Hematopoietic multipotent progenitor cell treated with erythropoietin and hydrocortisone succinate and interleukin-3 and kit ligand, for 4 days (in vitro differentiated cells): Measurements from ENCODE around the gene HAL.

Experiments
- DNase-seq: peaks from one replicate; pipeline ENCODE4 v3.0.0-alpha.2; 2015

HAL gene

GRCh38 chr12:95996034-95996658 is at the start of gene HAL:
HAL (minus strand) TSS chr12:95996344; CDS start chr12:95995910, 434 bp downstream.
- DNase-seq: peak; percentile 83

- DNase-seq: no peak
Observed at GRCh38 chr12:96045566-96045965, 49.4 kb upstream of the HAL start.

GRCh38 chr12:96044943-96045290 is 48.8 kb upstream of the HAL start:
- DNase-seq: no peak

- DNase-seq: no peak
Observed at GRCh38 chr12:96044017-96044942, 48.1 kb upstream of the HAL start.

- DNase-seq: peak; percentile 37
Observed at GRCh38 chr12:96041181-96041580, 45.0 kb upstream of the HAL start.

- DNase-seq: peak; percentile 73
Observed at GRCh38 chr12:96040305-96041133, 44.4 kb upstream of the HAL start.

GRCh38 chr12:96039516-96039915 is 43.4 kb upstream of the HAL start:
- DNase-seq: no peak

- DNase-seq: no peak
Observed at GRCh38 chr12:96036765-96037455, 40.8 kb upstream of the HAL start.

- peak; percentile 100 for DNase-seq
Observed at GRCh38 chr12:96035283-96036236, 39.4 kb upstream of the HAL start, which contains the start of gene LTA4H. LTA4H (minus strand) TSS chr12:96035587; CDS start chr12:96035519, 68 bp downstream.

GRCh38 chr12:96034621-96035282 is 38.6 kb upstream of the HAL start:
- peak; percentile 51 for DNase-seq

GRCh38 chr12:96033549-96034389 is 37.6 kb upstream of the HAL start:
- DNase-seq: peak; percentile 32

GRCh38 chr12:96029826-96030225 is 33.7 kb upstream of the HAL start:
- no peak for DNase-seq

GRCh38 chr12:96028538-96028937 is 32.4 kb upstream of the HAL start:
- no peak for DNase-seq

GRCh38 chr12:96026331-96026730 is 30.2 kb upstream of the HAL start:
- DNase-seq: no peak

GRCh38 chr12:96025518-96025917 is 29.4 kb upstream of the HAL start:
- DNase-seq: no peak

GRCh38 chr12:96020314-96021003 is 24.3 kb upstream of the HAL start:
- DNase-seq: no peak

GRCh38 chr12:96015672-96016071 is 19.5 kb upstream of the HAL start:
- DNase-seq: peak; percentile 51

- no peak for DNase-seq
Observed at GRCh38 chr12:96014943-96015599, 18.9 kb upstream of the HAL start.

GRCh38 chr12:96007729-96008128 is 11.6 kb upstream of the HAL start:
- DNase-seq: no peak
